SK-N-SH treated with all-trans-retinoic acid at 6 μM for 48 hours (cell line): ENCODE measurements around the gene KRTAP4-3.

Source experiments
- CSDC2 ChIP-seq: fragments of 250-450 bp; sonication (Bioruptor Pico); IDR thresholded peaks from 2 replicates; pipeline ENCODE4 v1.5.0; 2020; ENCODE audit warnings: mild to moderate bottlenecking, moderate library complexity
- TOX ChIP-seq: fragments of 250-450 bp; sonication (Bioruptor Pico); IDR thresholded peaks from 2 replicates; pipeline ENCODE4 v1.8.0; 2021; ENCODE audit warnings: mild to moderate bottlenecking, moderate library complexity, borderline replicate concordance

- TF ChIP-seq CSDC2 (CRISPR knock-in tag) (no peak), TOX (no peak)
Observed at GRCh38 chr17:41177727-41178271, 9.8 kb upstream of the KRTAP4-3 start, which contains the start of gene KRTAP4-2.
